D721Med (cell line): Measurements from ENCODE around the gene TNFRSF21.

Experiments
- DNase-seq: peaks from one replicate; pipeline ENCODE4 v3.0.0; 2011; ENCODE audit warnings: low spot score; ENCODE audit not compliant: insufficient read length
- FAIRE-seq: peaks from 2 replicates; lab custom pipeline; 2011; peaks lifted over from hg19 to GRCh38; lab: Jason Lieb, UNC
- TF ChIP-seq, protein P1 (sequence below): IDR thresholded peaks from 2 replicates; pipeline ENCODE4 v1.5.1; 2012; ENCODE audit warnings: mild to moderate bottlenecking, control low read depth; ENCODE audit not compliant: insufficient read depth; ENCODE audit errors: missing control alignments

Gene TNFRSF21, protein sequence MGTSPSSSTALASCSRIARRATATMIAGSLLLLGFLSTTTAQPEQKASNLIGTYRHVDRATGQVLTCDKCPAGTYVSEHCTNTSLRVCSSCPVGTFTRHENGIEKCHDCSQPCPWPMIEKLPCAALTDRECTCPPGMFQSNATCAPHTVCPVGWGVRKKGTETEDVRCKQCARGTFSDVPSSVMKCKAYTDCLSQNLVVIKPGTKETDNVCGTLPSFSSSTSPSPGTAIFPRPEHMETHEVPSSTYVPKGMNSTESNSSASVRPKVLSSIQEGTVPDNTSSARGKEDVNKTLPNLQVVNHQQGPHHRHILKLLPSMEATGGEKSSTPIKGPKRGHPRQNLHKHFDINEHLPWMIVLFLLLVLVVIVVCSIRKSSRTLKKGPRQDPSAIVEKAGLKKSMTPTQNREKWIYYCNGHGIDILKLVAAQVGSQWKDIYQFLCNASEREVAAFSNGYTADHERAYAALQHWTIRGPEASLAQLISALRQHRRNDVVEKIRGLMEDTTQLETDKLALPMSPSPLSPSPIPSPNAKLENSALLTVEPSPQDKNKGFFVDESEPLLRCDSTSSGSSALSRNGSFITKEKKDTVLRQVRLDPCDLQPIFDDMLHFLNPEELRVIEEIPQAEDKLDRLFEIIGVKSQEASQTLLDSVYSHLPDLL

GRCh38 chr6:47309291-47310130 lies at the start of gene TNFRSF21:
TSS of gene TNFRSF21 (minus strand) at chr6:47309905. CDS start at chr6:47309511, 394 bp downstream.
- FAIRE-seq (no peak), DNase-seq (peak; percentile 77)
- TF ChIP-seq, protein P1, sequence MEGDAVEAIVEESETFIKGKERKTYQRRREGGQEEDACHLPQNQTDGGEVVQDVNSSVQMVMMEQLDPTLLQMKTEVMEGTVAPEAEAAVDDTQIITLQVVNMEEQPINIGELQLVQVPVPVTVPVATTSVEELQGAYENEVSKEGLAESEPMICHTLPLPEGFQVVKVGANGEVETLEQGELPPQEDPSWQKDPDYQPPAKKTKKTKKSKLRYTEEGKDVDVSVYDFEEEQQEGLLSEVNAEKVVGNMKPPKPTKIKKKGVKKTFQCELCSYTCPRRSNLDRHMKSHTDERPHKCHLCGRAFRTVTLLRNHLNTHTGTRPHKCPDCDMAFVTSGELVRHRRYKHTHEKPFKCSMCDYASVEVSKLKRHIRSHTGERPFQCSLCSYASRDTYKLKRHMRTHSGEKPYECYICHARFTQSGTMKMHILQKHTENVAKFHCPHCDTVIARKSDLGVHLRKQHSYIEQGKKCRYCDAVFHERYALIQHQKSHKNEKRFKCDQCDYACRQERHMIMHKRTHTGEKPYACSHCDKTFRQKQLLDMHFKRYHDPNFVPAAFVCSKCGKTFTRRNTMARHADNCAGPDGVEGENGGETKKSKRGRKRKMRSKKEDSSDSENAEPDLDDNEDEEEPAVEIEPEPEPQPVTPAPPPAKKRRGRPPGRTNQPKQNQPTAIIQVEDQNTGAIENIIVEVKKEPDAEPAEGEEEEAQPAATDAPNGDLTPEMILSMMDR: peak; percentile 92

DNA sequence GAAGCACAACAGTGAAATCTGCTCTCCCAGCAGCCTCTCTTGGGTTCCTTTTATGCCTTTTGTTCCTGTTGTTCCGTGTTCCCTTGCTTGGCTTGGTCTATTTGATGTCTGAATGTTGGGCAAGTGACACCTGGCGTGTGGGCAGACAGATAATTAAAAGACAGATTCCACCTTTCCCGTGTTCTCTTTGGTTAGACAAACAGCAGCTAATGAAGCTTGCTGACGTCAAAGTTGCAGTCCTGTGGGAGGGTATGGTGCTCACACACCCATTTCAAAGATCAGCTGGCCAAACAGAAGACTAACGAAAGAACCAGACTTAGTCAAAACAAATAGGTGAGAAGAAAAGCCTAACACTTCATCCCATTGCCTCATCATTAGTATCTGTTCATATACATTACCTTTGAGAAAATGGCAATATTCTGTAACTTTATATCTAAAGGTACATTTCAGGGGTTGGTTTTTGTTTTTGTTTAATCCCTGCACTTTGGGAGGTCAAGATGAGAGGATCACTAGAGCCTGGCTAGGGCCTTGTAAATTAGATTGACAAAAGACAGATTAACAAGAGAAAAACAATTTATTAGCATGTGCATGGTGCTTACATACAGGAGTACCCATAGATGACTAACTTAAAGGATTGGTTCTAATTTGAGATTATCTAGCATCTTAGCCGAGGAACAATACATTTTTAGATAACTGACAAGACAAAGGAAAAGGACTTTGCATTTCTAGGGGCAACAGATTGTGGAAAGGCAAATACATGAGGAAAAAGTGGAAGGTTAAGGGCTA lies 48.9 kb upstream of the TNFRSF21 start:
- FAIRE-seq (no peak), DNase-seq (no peak)

DNA sequence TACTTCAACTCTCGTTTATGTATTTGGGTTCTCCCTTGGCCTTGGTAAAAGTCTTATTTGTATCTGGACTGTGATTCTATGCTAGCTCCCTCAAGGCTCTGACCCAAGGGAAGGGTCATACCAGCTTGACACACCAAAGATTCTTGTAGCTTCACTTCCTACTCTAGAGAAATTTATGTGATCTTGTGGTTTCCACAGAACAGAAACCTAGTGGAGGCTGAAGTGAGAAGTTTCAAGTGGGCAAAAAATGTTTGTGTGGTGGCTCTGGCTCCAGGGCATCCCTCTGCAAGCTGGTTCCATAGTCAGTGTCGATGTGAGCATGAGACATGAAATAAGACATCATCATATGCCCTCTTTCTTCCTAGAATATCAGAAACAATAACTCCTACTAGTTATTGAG lies 48.1 kb upstream of the TNFRSF21 start:
- TF ChIP-seq, protein P1: no peak
- FAIRE-seq: no peak

More for the DNA sequence above, 48.9 kb upstream of the TNFRSF21 start:
- TF ChIP-seq, protein P1: no peak

GRCh38 chr6:47355496-47355895 lies 45.8 kb upstream of the TNFRSF21 start:
- FAIRE-seq (no peak), DNase-seq (no peak)
- TF ChIP-seq, protein P1: no peak

More for the DNA sequence above, 48.1 kb upstream of the TNFRSF21 start:
- DNase-seq: no peak

GRCh38 chr6:47353871-47354270 lies 44.2 kb upstream of the TNFRSF21 start:
- TF ChIP-seq, protein P1: no peak
- FAIRE-seq: no peak
- DNase-seq: no peak

DNA sequence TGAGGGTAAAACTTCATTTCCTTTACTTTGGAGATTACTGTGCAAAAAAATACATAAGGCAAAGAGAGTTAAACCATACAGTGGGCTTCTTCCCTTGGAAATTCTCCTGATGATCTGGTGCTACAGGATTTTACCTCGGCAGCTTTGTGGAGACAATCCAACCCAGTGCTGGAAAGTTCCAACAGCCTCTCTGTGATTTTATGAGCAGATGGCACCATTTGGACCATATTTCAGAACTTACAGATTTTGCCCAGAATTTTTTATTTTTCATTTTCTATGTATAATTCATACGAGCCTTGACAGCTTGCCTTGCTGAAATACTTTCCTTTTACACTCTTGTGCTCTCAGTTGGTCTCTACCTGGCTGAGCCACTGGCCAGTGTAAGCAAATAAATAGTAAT lies 43.3 kb upstream of the TNFRSF21 start:
- TF ChIP-seq, protein P1: no peak
- FAIRE-seq: no peak

More for the DNA sequence above, 43.3 kb upstream of the TNFRSF21 start:
- no peak for DNase-seq
